Gastroesophageal sphincter (tissue), 4 donors: Measurements from ENCODE around the gene EDAR. TPM values are rescaled to one million over a fixed set of nuclear protein-coding genes. Genes with fewer than 3 reads are reported as not detected.

Experiments
- ATAC-seq: fragments of 150-250 bp; one replicate; pipeline ENCODE4 v1.9.1; 2016; ENCODE audit warnings: mild to moderate bottlenecking, moderate library complexity
- H3K27ac ChIP-seq, 4 donors: fragments of 200-600 bp; sonication (generic) in 3 of 4; 1 replicate in 3 of 4; 2 replicates in 1 of 4; pipeline ENCODE4 v1.5.1; 2016 to 2019
- H3K27me3 ChIP-seq: fragments of 200-600 bp; sonication (generic); one replicate; pipeline ENCODE4 v1.5.1; 2019
- H3K36me3 ChIP-seq, 2 donors: fragments of 200-600 bp; sonication (generic); one replicate each; pipeline ENCODE4 v1.5.1; 2019; ENCODE audit warnings: control low read depth in 1 of 2
- H3K4me1 ChIP-seq, 3 donors: fragments of 200-600 bp; sonication (generic); 1 replicate in 2 of 3; 2 replicates in 1 of 3; pipeline ENCODE4 v1.5.1; 2016 to 2019; ENCODE audit warnings: control low read depth in 2 of 3
- H3K4me3 ChIP-seq, 2 donors: fragments of 200-600 bp; sonication (generic); one replicate each; pipeline ENCODE4 v1.5.1; 2019; ENCODE audit warnings: mild to moderate bottlenecking in 1 of 2, moderate library complexity in 1 of 2
- H3K9me3 ChIP-seq, 3 donors: fragments of 200-600 bp; sonication (generic); one replicate each; pipeline ENCODE4 v1.5.1; 2017 to 2019; ENCODE audit warnings: control low read depth in 2 of 3
- CTCF ChIP-seq, 4 experiments: fragments of 200-600 bp in 2 of 4; fragments of 450-650 bp in 2 of 4; sonication (generic) in 1 of 4; IDR thresholded peaks; one replicate each; pipeline ENCODE4 v1.5.1; 2017 to 2019; ENCODE audit warnings: antibody characterized with exemption in 4 of 4, mild to moderate bottlenecking in 2 of 4, moderate library complexity in 2 of 4
- EP300 ChIP-seq: sonication (generic); formaldehyde crosslinking; IDR thresholded peaks from one replicate; pipeline ENCODE4 v1.6.1; 2017; ENCODE audit warnings: antibody characterized with exemption, mild to moderate bottlenecking
- POLR2A ChIP-seq, 2 donors: fragments of 450-650 bp; IDR thresholded peaks; one replicate each; pipeline ENCODE4 v1.6.1; 2017; ENCODE audit warnings: antibody characterized with exemption in 2 of 2, mild to moderate bottlenecking in 2 of 2, moderate library complexity in 1 of 2
- POLR2AphosphoS5 ChIP-seq: sonication (generic); formaldehyde crosslinking; IDR thresholded peaks from one replicate; pipeline ENCODE4 v1.6.1; 2017; ENCODE audit warnings: antibody characterized with exemption
- WGBS, 2 donors: methylation state at CpG; one replicate each; pipeline ENCODE4 v1.1.5; 2018; ENCODE audit warnings: low coverage in 1 of 2; 5-methylcytosine and 5-hydroxymethylcytosine counted together
- total RNA-seq, 4 donors: library from RNA; depleted of rRNA; stranded (reverse); fragments of >200 nt; gene quantifications; one replicate each; pipeline ENCODE4 v1.1.0, GENCODE V29; 2016

EDAR gene
- total RNA-seq, 4 donors from 2014 or later = 0.92 TPM; not detected in 3

DNA sequence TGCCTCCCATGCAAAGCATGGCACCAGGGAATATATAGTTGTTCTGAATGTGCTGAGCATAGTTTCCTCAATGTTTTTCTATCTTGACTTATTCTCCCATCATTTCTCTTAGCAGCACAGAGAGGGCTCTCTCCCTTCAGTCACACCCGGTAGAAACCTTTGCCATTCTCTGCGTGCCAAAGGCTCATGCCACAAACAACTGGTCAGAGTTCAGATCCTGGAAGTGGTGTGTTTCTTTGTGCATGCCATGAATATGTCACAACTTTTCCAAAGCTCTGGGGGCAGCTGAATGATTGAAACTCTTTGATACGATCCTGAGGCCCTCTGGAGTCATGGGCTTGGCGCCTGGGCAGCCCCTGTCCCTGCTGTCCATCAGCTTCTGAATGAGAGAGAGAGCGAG, 28.0 kb upstream of the EDAR start:
- no peaks in the 10 kb centered on the region for H3K36me3 ChIP-seq
- 83% methylated on average over 2 of the region's 5 CpGs; no CpG with 5 or more reads in 1 of the 2 donors for WGBS, 2 donors
- no peaks in the 10 kb centered on the region for H3K4me1 ChIP-seq
- no peak overlapping the region for H3K4me3 ChIP-seq
- H3K27me3 ChIP-seq = peaks cover 29% of the 10 kb centered on the region
- no peaks in the 10 kb centered on the region for H3K9me3 ChIP-seq
- no peak overlapping the region for H3K27ac ChIP-seq
- TF ChIP-seq EP300 (no peak), POLR2AphosphoS5 (no peak), CTCF (IDR thresholded peaks at IDR 0.05) (no peak), POLR2A (IDR thresholded peaks at IDR 0.05) (no peak)
- no peak for ATAC-seq

DNA sequence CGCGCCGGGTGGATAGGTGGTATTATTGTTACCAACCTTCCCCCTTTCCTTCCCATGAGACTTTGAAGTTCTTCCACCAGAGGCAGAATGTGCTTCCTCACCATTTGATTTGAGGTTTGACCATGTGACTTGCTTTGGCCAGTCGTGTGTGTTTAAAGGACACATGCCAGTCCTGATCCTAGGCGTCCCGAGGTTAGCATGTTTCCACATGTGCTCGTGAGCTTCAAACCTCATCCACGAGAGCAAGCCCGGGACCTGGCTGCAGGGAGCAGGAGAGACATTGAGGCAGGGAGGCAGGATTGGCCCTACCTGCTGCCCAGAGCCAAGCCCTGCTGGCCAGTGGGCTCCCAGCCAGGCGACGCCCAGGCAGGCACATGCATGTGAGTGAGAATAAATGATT, 27.4 kb upstream of the EDAR start:
- no peaks in the 10 kb centered on the region for H3K36me3 ChIP-seq
- WGBS, 2 donors = 80 to 96% methylated on average over 1 to 4 of the region's 11 CpGs
- H3K4me3 ChIP-seq = no peak overlapping the region
- H3K27me3 ChIP-seq = peaks cover 23% of the 10 kb centered on the region
- no peaks in the 10 kb centered on the region for H3K4me1 ChIP-seq
- ATAC-seq = no peak
- H3K27ac ChIP-seq = no peak overlapping the region
- TF ChIP-seq EP300 (no peak), POLR2AphosphoS5 (no peak), CTCF (IDR thresholded peaks at IDR 0.05) (no peak), POLR2A (IDR thresholded peaks at IDR 0.05) (no peak)
- no peaks in the 10 kb centered on the region for H3K9me3 ChIP-seq

DNA sequence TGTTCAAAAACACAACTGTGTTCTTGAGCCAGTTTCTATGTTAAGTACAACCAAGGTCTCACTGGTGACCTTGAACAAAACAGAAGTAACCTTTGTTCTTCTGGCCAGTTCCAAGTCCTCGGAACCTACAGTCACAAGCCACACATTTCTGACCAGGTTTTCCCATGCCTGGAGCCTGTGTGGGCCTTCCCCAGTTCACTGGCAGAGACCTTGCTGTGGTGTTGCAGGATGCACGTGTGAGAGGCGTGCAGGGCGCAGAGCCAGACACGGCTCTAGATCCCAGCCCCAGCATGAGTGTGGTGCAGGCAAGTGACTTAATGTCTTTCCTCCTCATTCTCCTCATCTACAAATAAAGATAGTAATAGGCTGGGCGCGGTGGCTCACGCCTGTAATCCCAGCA, 25.5 kb upstream of the EDAR start:
- TF ChIP-seq POLR2AphosphoS5 (no peak), EP300 (no peak), POLR2A (IDR thresholded peaks at IDR 0.05) (no peak), CTCF (IDR thresholded peaks at IDR 0.05) (no peak)
- Histone ChIP-seq H3K27me3 (peaks cover 14% of the 10 kb centered on the region), H3K36me3 (no peaks in the 10 kb centered on the region), H3K4me3 (no peak overlapping the region), H3K27ac (no peak overlapping the region), H3K4me1 (no peaks in the 10 kb centered on the region), H3K9me3 (no peaks in the 10 kb centered on the region)
- no peak for ATAC-seq
- 73% methylated on average over 3 of the region's 8 CpGs; no CpG with 5 or more reads in 1 of the 2 donors for WGBS, 2 donors

DNA sequence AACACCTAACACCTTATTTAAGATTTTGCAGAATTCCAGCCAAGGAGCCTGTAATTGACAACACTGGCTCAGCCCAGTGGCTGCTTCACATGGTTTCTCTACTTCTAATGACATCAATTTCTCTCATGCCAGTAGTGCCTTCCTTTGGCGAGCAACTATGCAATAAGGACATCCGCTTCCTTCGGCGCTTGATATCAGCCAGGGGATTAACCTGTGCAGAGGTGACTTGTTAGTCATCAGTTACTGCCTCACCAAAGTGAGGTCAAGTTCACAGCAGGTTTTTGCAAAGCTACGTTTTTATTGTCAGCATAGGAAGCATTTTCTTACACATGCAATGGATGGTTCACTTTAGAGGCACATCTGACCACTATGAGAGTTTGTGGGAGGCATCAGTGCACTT, 24.0 kb upstream of the EDAR start:
- Histone ChIP-seq H3K36me3 (no peaks in the 10 kb centered on the region), H3K4me1 (no peaks in the 10 kb centered on the region), H3K27me3 (peaks cover 5% of the 10 kb centered on the region), H3K27ac (no peak overlapping the region), H3K9me3 (no peaks in the 10 kb centered on the region), H3K4me3 (no peak overlapping the region)
- ATAC-seq = no peak
- 50 to 62% methylated on average over 4 to 5 of the region's 5 CpGs for WGBS, 2 donors
- TF ChIP-seq POLR2A (IDR thresholded peaks at IDR 0.05) (no peak), CTCF (IDR thresholded peaks at IDR 0.05) (no peak), EP300 (no peak), POLR2AphosphoS5 (no peak)

GRCh38 chr2:109009920-109010610, 21.0 kb upstream of the EDAR start:
- no peak for ATAC-seq
- H3K36me3 ChIP-seq = no peaks in the 10 kb centered on the region
- WGBS, 2 donors = 52 to 72% methylated on average over 5 to 9 of the region's 9 CpGs
- H3K4me3 ChIP-seq = no peak overlapping the region
- no peaks in the 10 kb centered on the region for H3K9me3 ChIP-seq
- H3K27me3 ChIP-seq = peaks cover 5% of the 10 kb centered on the region
- H3K27ac ChIP-seq = no peak overlapping the region
- no peak for TF ChIP-seq POLR2A (IDR thresholded peaks at IDR 0.05)
- no peaks in the 10 kb centered on the region for H3K4me1 ChIP-seq
